ENCODE data around the gene CIB2.
A peak's percentile ranks its signal among the peaks of the same experiment; 100 is the strongest.
"Not testable (repeated sequence)": the region's sequence is repeated elsewhere in the genome, so short reads cannot be mapped to it uniquely, and the experiment has no call there.

Gene CIB2

GRCh38 chr15:78131295-78132061 lies at the start of gene CIB2:
Gene CIB2, minus strand, starts transcription at chr15:78131445. Its CDS starts 230 bp downstream, at chr15:78131215.
- DNase-seq: peak; percentile 66

- no peak for DNase-seq
Measured at GRCh38 chr15:78179906-78180305, 48.7 kb upstream of the CIB2 start.

GRCh38 chr15:78179286-78179840 lies 48.1 kb upstream of the CIB2 start:
- DNase-seq: no peak

- DNase-seq: no peak
Measured at GRCh38 chr15:78178064-78178463, 46.8 kb upstream of the CIB2 start.

GRCh38 chr15:78177447-78177873 lies 46.2 kb upstream of the CIB2 start:
- no peak for DNase-seq

GRCh38 chr15:78175330-78175729 lies 44.1 kb upstream of the CIB2 start:
- DNase-seq: no peak

- peak; percentile 53 for DNase-seq
Measured at GRCh38 chr15:78174401-78174800, 43.2 kb upstream of the CIB2 start.

GRCh38 chr15:78171864-78172472 lies 40.7 kb upstream of the CIB2 start:
- no peak for DNase-seq

GRCh38 chr15:78170848-78171773 lies 39.9 kb upstream of the CIB2 start:
- no peak for DNase-seq

- no peak for DNase-seq
Measured at GRCh38 chr15:78168608-78169007, 37.4 kb upstream of the CIB2 start.

GRCh38 chr15:78167227-78167888 lies 36.1 kb upstream of the CIB2 start:
- DNase-seq: no peak

GRCh38 chr15:78164010-78164409 lies 32.8 kb upstream of the CIB2 start:
- DNase-seq: no peak

GRCh38 chr15:78162038-78162437 lies 30.8 kb upstream of the CIB2 start:
- DNase-seq: no peak

GRCh38 chr15:78159395-78159794 lies 28.1 kb upstream of the CIB2 start:
- DNase-seq: no peak

GRCh38 chr15:78157203-78157602 lies 26.0 kb upstream of the CIB2 start:
- no peak for DNase-seq

GRCh38 chr15:78156653-78157052 lies 25.4 kb upstream of the CIB2 start:
- no peak for DNase-seq

GRCh38 chr15:78155355-78155939 lies 24.2 kb upstream of the CIB2 start:
- DNase-seq: no peak

- no peak for DNase-seq
Measured at GRCh38 chr15:78154955-78155354, 23.7 kb upstream of the CIB2 start.

- DNase-seq: not testable (repeated sequence)
Measured at GRCh38 chr15:78151075-78151474, 19.8 kb upstream of the CIB2 start.

- DNase-seq: no peak
Measured at GRCh38 chr15:78149805-78150751, 18.8 kb upstream of the CIB2 start.
